GM23248 (cell line): Measurements from ENCODE around the gene NCF1.
"Not testable (repeated sequence)": the region's sequence is repeated elsewhere in the genome, so short reads cannot be mapped to it uniquely, and the experiment has no call there.

Source experiments
- EZH2 ChIP-seq: fragments of 200-600 bp; sonication (generic); IDR thresholded peaks from 2 replicates; pipeline ENCODE4 v1.6.1; 2018; ENCODE audit warnings: antibody characterized with exemption, mild to moderate bottlenecking; ENCODE audit not compliant: insufficient read depth, poor library complexity, severe bottlenecking
- EZH2phosphoT487 ChIP-seq: fragments of 200-600 bp; sonication (generic); IDR thresholded peaks from 2 replicates; pipeline ENCODE4 v1.6.1; 2018; ENCODE audit warnings: antibody characterized with exemption, moderate library complexity, mild to moderate bottlenecking, low read depth; ENCODE audit not compliant: insufficient read depth

DNA sequence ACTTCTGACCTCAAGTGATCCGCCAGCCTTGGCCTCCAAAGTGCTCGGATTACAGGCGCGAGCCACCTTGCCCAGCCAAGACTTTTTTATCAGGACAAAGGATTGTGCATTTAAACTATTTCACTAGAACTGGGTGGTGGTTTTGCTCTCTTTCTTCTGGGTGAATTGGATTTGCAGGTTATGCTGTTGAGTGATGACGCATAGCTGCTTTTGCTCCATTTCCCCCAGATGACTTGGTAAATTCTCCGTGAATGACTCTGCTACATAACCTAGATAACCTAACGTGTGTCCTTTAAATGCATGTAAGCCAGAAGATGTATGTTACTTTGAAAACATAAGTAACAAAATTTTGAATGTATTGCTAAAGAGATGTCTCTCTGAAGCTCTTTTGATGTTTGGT is 15.5 kb upstream of the NCF1 start:
- TF ChIP-seq EZH2, EZH2phosphoT487: not testable (repeated sequence)
